ENCODE results near the gene CCDC185. TPM values are rescaled to one million over a fixed set of nuclear protein-coding genes. Genes with fewer than 3 reads are reported as not detected.

CCDC185 gene
- total RNA-seq: not detected
- long read RNA-seq: 0 reads

DNA sequence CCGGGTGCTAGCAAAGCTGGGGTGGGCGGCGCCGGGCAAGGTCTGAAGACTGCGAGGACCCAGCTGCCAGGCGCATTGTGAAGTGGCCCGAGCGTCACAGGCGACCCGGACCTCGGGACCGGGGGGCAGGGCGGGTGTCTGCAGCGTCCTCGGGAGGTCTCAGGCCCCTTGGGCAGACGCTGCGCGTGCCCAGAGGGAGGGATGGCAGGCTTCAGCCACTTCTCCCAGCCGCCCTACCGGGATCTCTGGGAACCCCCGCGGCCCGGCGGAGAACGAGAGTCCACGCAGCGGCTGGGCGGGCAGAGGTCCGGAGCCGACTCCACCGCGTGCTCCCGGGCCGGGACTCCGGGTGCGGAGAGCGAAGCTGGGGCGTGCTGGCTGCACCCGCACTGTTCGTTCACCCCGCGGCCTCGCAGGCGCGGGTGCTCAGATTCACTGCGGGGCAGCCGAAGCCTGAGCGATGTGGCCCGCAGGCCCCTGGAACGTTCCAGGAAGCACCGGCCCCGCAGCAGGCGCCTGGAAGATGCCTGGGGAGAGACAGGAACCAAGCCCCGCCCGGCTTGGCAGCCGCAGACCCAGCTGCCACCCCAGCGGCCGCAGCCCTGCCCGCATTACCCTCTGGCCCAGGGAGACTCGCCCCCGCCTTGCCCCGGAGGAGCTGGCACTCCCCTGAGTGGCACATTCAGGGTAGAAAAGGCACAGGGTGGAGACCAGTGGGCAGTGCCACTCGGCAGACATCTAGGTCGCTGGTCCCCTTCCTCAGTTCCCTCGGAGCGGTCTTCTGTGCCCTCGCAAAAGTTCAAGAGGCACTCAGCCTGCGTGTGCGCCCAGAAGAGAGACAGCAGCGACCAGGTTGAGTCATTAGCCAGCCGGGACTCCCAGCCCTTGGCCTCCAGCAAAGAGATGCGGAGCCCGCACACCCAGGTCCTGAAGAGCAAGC lies at the start of gene CCDC185:
CCDC185 (plus strand) TSS at position 141 of the 940 bp plus-strand sequence; CDS start at position 202, 61 bp downstream.
- no peak for DNase-seq (ENCODE audit: low spot score)

DNA sequence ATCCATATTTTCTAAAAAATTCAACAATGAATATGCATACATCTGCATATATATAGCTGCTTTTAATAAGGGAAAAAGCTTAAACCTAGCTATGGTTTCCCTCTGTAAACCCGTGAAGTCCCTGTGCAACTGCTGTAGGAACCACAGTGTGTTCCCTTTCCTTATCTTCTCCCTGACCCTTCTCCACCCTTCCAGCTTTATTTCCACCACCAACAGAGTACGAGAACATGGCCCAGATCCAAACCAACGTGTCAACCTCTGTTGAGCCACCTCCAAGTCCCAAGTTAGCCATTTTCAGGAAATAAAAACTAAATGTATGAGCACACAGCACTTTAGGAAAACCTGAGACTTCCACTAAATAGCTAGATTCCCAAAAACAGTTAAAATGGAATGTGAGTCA lies 49.5 kb upstream of the CCDC185 start:
- DNase-seq (ENCODE audit: low spot score): no peak

DNA sequence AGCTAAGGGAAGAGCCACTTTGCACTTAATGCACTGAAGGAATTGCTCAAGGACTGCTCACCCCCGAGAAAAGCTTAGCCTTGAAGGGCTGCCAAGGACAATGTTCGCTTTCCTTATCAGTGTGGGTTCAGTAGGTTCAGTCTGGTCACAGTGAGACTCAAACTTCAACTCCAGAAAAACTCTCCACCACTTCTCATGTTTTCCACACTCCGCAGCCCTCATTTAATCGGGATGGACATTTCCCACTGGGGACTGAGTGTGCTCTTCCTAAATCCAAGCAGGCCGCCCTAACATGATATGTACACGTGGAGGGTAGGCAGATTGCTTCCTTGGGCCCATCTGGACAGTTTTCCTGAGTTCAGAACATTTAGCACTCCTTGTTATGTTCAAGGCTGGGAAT lies 48.7 kb upstream of the CCDC185 start:
- no peak for DNase-seq (ENCODE audit: low spot score)

DNA sequence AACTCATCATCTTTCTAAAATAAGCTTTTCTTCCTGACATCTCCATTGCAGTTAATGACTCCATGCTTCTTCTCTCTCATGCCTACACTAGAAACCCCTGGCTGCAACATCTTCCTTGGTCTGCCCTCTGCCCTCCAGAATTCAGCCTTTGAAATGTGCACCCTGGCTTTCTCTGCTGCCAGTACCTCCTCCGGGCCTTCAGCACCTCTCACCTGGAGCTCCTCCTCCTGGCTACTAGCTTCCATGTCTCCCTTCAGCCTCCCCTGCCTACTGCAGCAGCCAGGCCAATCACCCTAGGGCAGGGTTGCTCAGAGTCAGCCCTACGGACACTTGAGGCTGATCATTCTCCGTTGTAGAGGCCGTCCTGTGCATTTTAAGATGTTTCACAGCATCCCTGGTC lies 47.5 kb upstream of the CCDC185 start:
- DNase-seq (ENCODE audit: low spot score): no peak

DNA sequence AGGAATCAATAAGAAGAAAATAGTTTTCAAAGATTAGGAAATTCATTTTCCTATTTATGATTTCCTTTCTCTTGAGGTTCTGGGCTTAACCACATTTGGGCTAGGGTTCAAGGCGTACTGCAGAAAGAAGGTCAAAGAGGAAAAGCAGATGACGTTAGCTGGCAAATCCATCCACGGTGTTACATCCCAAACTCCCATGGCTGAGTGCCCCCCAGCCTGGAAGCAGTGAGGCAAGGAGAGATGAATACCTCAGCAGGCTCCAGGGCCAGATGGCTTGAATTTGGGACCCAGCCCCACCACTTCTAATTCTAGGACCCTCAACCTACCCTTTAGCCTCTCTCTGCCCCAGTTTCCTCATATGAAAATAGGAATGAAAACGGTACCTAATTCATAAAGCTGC lies 46.9 kb upstream of the CCDC185 start:
- DNase-seq (ENCODE audit: low spot score): no peak

DNA sequence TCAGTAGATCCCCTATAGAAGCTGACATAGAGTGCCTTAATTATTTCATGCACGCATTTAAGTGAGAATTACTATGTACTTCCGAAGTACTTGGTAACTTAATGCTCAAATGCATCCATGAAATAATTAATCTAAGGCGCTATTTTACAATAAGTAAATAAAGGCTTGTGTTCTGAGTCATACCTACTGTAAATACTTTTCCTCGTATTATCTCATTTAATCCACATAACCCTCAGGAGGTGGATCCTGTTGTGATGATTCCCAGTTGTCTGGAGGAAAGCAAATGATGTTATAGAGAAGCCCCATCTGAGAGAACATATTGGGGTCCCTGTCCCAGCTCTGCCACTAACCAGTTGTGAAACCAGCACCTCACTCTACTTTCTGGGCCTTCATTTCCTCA lies 45.6 kb upstream of the CCDC185 start:
- DNase-seq (ENCODE audit: low spot score): no peak

DNA sequence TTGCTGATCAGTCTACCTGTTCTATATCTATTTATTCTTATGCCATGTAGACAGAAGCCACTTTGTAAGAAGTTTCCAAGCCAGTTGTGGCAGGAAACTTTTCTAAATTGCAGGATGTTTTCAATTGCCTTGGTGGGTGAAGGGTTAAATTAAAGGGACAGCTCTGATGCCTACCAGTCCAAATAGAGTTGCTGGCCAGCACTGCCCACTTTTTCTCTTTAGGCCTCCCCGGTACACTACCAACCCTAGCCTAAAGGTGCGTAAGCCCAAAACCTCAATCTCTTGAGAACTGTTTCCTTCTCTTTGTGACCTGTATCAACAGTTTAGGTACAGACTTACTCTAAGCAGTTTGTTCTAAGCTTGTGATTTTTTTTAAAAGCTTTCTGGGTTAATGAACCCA lies 44.8 kb upstream of the CCDC185 start:
- no peak for DNase-seq (ENCODE audit: low spot score)

DNA sequence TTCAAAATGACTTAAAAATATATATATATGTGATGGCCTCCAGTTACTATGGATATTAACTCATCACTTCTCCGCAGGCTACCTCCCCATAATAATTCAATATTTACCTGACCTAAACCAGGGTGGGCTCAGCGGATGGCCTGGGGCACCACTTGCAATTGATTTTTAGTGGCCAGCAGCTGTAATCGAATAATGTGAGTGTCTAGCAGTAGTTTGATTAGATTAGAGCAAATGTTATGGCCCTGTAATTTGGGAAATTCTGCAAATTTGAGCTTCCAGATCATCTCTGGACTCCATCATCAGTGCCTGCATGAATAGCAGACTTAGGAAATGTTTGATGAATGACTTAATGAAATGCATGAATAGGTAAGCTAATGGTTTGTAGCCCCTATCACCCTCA lies 44.0 kb upstream of the CCDC185 start:
- DNase-seq (ENCODE audit: low spot score): no peak

DNA sequence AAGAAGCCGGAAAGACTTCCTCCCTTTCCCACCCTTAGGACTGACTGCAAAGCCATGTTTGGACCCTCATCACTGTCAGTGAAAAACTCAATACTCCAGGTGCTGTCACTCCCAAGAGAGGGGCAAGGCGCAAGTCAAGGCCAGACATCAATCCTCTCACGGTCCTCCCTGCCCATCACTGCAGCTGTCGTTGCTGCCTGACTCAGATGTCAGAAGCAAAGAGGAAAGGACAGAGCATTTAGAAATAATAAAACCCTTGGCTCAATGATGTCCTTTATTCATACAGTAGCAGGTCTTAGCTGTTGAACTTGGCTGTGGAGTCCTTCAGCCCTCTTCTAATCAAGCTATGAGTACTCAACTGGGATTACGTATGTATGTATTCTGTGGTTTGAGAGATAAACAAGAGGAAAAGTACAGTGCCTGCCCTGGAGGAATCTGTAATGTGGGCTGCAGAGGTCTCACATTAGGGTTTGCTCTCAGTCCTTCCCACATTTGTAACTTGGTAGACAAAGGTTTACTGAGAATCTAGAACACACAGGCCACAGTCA lies 42.8 kb upstream of the CCDC185 start:
- DNase-seq (ENCODE audit: low spot score): no peak

DNA sequence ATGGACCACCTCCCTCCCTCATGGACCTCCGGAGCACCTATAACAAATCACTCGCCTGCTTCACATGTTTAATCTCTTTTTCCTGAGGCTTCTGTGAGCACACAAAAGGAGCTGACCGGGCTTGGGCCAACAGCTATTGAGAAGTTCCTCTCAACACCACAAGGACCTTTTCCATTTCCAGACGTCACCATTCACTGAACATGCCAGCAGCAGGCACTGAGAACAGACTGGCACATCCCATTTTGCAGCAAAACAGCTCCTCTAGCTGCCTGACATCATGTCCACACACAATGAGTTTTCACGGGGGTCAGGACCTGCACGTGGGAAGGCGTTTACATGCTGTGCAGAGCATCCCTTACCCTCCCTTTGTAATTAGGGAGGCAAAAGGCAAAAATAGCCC lies 40.3 kb upstream of the CCDC185 start:
- DNase-seq (ENCODE audit: low spot score): no peak

DNA sequence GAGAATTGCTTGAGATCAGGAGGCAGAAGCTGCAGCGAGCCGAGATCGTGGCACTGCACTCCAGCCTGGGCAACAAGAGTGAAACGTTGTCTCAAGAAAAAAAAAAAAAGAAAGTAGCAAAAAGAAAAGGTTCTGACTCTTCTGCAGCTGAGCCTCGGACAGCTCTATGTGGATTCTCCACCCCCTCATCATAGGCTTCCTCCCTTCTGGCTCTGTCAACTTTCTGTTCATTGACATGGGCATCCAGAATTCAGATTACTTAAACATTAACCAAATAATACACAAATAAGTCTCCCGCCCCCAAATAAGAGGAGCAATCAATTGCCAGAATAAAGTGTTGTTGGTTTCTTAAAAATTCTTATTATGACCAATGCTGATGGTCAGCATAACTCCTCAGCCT lies 39.3 kb upstream of the CCDC185 start:
- DNase-seq (ENCODE audit: low spot score): no peak

DNA sequence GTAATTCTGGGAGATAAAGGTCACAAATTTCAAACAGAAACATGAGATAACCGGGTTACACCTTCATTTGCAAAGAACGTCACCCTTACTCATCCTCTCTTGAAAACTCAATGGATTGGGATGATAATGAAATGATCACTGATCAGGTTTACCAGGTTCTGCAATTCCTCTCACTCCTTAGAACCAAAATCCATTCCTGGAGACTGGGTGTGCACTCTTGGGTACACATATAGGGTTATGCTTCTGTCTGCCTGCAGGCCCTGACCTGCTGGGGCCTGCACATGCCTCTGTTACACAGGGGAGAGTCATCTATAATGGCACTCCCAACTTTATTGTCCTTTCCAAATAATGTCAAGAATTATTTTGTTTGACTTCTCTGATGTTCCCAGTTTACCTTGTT lies 37.5 kb upstream of the CCDC185 start:
- no peak for DNase-seq (ENCODE audit: low spot score)

DNA sequence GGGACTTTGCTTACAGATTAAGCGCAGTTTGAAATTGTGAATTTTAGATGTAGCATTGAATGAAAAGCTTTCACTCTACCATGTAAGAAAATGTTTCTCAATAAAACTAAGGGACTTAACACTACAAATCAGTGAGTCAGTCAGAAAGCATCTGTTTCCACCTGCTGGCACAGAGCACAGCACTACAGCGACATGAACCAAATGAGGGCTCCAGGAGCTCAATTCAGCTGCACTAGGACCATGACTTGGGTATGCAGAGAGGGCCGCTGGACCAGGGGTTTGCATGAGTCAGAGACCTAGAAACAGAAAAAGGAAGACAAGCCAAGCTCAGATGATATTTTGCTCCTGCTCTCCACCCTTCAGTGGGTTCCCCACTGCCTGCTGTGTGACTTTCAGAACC lies 34.4 kb upstream of the CCDC185 start:
- DNase-seq (ENCODE audit: low spot score): no peak

DNA sequence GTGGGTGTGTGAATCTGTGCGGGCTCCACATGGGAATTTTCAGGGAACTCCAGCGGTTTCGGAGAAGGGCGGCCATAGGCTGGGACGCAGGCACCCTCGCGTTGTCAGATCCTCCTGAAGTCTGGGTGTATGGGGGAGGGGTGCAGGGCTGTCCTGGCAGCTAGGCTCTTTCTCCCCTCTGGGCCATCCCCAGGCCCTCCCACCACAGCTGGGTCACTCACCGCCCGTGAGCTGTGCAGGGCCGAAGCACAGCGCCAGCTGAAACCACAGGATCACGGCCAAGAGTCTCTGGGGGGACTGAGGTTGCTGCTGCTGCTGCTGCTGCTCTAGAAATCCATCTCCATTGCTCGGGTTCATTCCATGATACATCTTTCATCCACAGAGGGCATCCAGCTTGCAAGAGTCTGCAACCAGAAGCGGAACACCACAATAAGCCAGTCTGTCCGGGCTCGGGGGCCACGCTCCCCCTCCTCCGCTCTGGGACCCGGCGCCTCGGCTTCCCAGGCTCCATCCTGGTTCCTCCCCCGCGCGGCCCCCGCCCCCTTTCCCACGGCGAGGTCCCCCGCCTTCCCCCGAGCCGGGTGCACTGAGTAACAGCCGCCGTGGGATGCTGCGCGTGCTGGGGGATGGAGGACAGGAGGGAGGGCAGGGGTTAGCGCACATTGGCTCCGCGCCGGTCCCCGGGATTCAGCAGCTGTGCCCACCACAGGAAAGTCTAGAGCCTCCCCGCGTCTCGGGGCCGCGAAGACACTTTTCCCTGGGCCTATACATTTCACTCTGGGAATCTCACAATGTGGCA lies 30.0 kb upstream of the CCDC185 start:
- no peak for DNase-seq (ENCODE audit: low spot score)

DNA sequence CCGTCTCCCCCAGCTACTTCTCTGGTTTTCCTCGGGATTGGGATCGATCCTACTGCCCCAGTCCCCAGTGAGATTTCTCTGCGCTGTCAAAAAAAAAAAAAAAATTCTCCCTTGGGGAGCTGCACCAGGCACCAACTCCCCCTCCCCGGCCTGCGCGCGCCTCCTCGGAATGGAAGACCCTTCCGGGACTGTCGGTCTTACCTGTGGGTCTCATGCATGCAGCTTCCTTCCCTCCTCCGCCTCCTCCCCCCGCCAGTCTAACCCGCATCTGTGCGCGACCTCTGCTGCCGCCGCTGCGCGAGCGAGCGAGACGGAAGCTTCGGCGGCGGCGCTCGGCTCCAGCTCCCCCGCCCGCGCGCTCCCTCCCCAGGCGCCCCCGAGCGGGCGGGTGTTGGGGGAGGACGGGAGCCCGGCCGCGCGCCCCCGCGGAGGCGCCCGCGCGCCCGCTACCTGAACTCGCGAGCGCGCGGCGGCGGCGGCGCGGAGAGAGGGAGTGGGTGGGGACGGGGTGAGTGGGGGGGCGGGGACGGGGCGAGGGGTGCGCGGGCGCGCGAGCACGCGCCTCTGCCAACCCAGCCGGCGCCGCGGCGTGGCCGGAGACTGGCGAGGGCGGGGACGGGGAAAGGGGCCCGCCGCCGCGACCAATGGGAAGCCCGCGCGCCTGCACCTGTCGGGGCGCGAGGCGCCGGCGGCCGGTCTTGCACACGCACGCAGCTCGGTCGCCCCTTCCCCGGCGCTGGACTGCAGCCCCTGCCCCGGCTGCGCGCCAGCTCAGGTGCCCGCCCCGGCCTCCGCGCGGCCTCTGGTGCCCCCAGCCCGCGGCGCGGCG lies 29.1 kb upstream of the CCDC185 start, which contains the start of gene SUSD4:
SUSD4 (minus strand) TSS at position 321 of the 829 bp plus-strand sequence. CDS start 751 bp downstream, outside the sequence.
- no peak for DNase-seq (ENCODE audit: low spot score)

DNA sequence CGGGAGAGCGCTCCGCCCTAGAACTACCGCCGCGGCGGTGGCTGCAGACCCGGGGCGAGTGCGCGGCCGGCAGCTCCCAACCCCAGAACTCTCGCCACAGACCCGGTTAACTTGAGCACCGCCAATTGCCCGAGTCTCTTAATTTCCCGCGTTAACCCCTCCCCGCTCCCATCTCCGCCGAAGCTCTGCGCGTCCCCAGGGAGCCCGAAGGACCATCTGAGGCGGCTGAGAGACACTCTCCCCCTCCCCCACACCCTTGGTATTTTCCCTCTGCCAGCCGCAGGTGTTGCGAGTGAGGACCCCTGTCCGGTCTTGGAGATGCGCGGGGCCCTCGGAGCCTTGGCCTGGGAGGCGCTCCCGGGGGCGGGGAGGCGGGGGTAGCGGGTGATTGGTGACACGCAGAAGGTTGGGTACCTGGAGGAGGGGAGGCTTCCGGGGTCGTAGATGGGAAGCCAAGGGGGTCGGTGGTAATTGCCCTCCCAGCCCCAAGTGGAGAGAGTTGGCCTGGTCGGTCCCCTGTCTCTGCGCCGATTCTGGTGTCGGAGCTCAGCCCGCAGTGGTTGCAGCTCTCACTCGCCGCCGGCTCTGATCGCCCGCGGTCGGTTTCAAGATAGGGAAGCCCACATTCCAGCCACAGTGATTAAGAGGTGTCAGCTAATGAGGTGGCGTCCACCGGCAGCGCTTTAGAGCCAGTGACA lies 28.4 kb upstream of the CCDC185 start:
- no peak for DNase-seq (ENCODE audit: low spot score)

DNA sequence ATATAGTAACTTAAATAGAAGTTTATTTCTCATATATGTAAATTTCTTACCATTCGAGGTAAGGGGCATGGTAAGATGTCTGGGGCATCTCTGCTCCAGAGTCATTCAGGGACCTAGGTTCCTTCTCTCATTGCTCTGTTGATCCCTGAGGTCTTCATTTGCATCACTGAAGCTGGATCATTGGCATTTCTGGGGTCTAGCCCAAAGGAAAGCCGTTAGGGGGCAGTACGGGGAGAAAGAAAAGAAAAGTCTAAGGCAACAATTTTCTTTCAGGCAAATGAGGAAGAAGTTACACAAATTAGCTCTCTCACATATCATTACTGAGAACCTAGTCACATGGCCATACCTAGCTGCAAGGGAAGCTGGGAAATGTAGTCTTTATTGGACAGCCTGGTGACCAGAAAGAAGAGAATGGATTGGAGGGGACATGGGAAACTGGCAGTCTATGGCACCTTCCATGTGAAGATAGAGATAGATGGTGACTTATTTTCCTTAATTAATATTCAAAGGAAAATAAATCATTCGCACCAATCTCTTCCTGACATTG lies 19.1 kb upstream of the CCDC185 start:
- no peak for DNase-seq (ENCODE audit: low spot score)

DNA sequence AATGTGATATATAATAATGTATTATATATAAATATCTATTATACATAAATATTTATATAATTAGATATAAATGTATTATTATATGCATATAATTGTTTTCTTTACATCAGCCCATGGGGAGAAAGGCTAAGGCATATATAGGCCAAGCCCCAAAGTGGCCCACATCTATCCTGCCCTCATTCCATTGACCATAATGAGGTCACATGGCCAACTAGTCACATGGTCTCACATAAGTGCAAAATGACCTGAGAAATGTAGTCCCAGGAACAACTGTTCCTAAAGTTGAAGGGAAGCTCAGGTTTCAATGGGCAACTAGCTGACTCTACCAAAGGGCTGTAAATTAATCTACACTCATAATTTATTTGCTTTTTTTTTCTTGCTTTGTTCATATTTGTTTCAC lies 14.5 kb upstream of the CCDC185 start:
- DNase-seq (ENCODE audit: low spot score): no peak

DNA sequence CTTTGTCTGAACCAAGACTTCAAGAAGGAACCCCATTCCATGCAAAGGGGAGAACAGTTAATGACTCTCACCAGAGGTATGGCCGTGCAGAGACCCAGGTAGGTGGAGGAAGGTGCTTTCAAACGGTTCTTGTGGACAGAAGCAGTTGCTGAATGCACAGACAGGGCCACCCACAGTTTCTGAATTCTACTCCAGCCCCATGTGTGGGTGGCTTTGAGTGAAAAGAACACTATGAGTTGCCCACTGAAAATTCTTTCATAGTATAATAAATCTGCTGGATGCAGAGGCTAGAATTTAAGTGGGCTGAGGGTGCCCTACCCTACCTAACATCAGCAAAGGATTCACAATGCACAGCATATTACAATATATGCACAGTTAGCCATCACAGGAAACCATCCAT lies 7.2 kb upstream of the CCDC185 start:
- DNase-seq (ENCODE audit: low spot score): no peak

DNA sequence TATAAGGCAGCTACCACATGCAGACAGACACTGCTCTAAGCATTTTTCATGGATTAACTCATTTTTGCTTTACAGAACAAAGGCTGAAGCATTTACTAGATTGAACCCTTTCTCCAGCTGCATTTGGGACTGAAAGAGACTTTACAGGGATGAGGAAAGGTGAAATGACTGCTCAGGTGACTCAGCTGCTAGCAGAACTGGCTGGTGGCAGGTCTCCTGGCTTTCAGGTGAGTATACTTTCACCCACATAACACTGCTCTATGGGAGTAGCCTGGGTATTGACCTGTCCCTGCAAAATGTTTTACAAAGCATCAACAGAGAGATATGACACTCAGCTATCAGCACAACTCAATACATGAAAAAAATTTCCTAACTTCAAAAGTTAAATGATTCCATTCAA lies 2.6 kb upstream of the CCDC185 start:
- DNase-seq (ENCODE audit: low spot score): no peak
